Stimulated activated CD8-positive, alpha-beta memory T cell treated with anti-CD3 and anti-CD28 coated beads, Interleukin-7, amount 100 ng/mL, for 48 hours (primary cell): ENCODE measurements around the gene GGTA1.

Experiments used
- DNase-seq, 2 donors: peaks; one replicate each; pipeline ENCODE4 v3.0.0-alpha.2; 2020; ENCODE audit warnings: low read depth in 1 of 2; ENCODE audit errors: extremely low read depth in 1 of 2

Gene GGTA1

GRCh38 chr9:121411993-121412392 is 87.7 kb downstream of the GGTA1 start:
- DNase-seq: no peak

DNA sequence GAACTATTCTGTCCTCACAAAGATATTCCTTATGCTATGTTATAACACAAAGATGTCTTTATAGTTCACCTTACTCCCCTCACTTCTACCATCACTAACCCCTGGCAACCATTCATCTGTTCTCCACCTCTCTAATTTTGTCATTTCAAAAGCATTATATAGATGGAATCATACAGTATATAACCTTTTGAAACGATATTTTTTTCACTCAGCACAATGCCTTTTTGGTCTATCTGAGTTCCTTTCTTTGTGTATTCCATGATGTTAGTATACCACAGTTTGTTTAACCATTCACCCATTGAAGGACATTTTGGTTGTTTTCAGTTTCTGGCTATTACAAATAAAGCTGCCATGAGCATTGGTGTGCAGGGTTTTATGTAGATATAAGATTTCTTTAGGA is 93.7 kb downstream of the GGTA1 start:
- no peak for DNase-seq
